ENCODE measurements around the gene LRTM2.

GRCh38 chr12:1795221-1795784 lies 25.1 kb upstream of the LRTM2 start:
- TF ChIP-seq CTCF (IDR thresholded peaks at IDR 0.05; ENCODE audit: insufficient read depth, low read length) (no peak), GABPA (IDR thresholded peaks at IDR 0.05; ENCODE audit: low read depth) (no peak), POLR2AphosphoS5 (IDR thresholded peaks at IDR 0.05; ENCODE audit: low read depth) (no peak), REST (IDR thresholded peaks at IDR 0.05; ENCODE audit: insufficient replicate concordance, low read depth) (no peak), SPI1 (IDR thresholded peaks at IDR 0.05; ENCODE audit: borderline replicate concordance, low read depth) (no peak)

All from HL-60 (cell line).